ENCODE measurements around the gene ANKS1B.

The ANKS1B gene

DNA sequence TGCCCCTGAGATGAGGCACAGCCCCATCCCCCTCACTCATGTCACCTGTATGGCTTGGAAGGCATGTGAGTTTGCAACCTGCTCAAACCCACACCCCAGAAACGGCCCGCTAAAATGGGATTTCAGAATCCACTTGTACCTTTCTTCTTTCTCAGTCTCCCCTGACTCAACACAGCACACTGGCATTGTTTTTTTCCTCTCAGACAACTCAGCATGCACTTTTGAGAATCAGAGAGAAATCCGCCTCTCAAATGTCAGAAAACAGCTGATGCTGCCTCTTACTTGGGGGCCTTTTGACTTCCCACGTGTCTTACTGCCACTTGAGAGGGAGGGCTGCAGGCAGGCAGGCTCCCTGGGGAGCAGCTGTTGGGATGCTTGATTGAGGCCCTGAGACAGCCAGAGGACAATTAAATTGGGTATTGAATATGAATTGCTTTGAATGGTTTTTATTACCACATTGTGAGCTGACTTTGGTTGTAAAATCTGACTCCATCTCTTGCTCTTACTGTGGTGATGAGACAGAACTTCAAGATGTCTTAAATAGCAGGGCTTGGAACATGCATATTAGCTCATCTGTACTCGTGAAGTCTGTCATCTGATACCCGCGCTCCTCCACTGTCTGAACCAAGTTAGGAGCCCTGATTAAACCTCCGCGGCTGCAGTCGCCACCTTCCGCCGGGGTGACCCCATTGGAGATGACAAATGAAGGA lies 1243.0 kb downstream of the ANKS1B start:
- no peak for DNase-seq

DNA sequence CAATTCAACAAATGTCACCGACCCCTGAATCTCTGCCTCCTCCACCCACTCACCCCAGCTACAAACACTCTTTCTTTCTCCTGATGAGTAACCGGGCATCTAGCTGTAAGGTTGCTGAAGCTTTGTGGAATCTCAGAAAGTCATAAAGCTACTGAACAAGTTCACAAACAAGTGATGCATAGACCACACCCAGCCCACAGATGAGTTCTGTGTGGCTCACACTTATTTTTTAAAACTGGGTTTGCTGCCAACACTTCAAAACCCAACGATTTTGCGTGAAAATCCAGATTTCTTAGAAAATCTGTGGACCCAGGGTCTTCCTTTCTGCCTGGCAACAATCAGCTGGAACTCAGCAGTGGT lies 1243.6 kb downstream of the ANKS1B start:
- DNase-seq: no peak

DNA sequence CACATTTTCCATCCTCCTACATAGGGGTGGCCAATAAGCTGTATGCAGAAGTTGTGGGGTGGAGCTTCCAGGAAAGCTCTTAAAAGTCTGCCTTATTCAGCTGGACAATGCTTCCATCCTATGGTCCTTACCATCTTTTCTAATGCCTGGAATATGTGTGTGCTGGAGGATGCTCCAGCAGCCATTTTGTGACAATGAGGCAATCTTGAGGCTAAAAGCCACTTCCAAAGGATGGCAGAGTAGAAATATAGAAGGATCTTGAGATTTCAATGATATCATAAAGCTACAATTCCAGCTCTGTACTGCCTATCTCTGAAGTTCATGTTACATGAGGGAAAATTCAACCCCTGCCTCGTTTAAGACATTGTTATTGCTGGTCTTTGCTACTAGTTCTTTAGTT lies 1244.0 kb downstream of the ANKS1B start:
- DNase-seq: no peak

DNA sequence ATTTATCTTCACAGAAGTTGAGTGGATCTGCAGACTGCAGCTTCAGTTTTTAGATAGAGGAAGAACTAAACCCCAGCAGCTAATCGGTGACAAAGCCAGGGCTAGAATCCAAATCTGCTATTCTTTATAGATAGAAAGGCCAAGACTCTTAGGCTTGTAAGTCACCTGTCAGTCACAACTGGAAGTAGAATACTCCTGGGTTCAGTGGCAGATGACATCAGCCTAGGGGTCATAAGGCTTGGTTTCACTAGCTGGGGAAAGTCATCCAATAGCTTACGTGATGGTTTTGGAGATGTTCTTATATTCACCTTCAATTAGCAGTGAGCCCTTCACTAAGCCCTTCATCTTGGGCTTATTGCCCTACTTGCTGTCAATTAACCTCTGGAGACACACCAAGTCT lies 1246.2 kb downstream of the ANKS1B start:
- DNase-seq: no peak

DNA sequence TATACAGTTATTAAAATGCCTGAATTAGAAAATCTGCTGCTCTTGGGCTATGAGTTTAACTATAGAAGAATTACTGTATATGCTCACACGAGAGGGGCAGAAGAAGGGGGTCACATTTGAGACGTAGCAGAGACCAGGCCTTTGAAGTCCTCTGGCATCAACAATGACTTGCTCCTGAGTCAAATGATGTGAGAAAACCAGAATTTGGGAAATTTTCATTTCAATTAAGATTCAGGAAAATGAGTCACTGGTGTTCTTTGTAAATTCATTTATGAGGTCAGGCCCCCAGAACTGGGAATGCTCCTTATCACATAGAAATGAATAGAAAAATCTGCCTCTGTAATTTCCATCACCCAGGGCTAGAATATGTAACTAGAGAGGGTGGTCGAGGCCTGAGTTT lies 1246.7 kb downstream of the ANKS1B start:
- DNase-seq: no peak

DNA sequence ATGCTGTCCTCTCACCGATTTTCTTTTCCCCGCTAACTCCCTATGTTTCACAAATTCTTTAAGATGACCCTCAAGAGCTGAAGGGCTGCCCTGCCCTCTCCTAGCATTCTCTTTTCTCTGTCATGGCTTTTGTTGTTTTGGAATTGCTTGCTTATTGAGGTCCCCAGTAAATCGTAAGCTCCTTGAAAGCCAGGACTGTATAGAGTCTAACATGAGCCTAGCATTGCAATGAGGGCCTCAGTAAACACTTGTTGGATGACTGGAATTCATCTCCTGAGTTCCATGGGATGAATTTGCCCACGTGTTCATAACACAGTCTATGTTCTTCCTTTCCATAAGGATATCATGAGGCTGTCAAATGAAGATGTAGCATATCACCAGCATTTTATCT lies 1247.4 kb downstream of the ANKS1B start:
- no peak for DNase-seq

DNA sequence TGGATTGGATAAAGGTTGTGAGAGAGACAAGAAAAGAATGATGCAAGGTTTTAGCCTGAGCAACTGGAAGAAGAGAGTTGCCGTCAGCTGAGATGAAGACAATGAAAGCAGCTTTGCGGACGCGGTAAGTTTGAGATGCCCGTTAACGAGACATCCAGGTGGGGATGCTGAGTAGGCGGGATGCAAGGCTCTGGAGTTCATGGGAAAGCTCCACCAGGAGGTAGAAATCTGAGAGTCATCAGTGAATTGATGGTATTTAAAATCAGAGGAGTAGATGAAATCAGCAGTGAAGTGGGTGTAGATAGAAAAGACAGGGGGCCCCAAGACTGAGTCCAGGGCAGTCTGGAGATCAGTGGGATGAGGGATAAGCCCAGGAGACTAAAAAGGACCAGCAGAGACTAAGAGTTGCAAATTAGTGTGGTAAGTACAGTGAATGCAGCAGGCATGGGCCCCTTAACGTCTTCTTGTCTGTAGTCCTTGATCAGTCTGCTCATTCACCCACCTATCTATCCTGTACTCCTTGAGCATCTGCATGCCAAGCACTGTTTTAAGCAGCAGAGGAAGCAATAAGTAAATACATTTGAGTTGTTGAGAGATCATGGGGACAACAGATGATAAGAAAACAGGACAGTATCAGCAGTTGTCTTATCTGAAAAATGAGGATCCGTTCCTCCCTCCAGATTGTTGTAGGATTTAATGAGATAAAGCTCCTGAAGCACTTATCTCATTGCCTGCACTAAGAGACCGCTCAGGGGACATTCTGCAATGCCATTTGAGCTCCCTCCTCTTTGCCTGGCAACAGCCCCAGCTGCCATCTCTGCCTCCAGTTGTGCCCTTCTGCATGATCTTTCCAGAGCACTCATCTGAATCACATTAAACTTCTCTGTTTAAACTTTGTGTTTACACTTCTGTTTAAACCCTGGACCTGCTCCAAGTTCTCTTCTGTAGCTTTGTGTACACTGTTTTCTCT lies 1248.1 kb downstream of the ANKS1B start:
- DNase-seq: no peak

DNA sequence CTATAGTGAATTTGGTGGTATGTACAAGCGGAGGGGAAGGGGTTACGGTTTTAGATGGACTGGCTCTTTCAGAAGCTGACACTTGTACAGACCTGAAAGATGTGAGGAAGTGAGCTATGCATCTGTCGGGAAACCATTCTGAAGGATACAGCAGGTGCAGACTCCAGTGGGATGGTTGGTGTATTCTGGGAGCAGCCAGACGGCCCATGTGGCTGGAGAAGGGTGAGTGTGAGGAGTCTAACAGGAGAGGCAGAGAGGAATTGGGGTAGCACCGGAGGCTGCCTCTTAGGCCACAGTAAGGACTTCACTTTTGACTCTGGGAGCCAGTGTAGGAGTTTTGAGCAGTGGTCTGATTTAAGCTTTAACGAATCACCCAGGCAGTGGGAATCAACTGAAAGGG lies 1248.9 kb downstream of the ANKS1B start:
- no peak for DNase-seq

DNA sequence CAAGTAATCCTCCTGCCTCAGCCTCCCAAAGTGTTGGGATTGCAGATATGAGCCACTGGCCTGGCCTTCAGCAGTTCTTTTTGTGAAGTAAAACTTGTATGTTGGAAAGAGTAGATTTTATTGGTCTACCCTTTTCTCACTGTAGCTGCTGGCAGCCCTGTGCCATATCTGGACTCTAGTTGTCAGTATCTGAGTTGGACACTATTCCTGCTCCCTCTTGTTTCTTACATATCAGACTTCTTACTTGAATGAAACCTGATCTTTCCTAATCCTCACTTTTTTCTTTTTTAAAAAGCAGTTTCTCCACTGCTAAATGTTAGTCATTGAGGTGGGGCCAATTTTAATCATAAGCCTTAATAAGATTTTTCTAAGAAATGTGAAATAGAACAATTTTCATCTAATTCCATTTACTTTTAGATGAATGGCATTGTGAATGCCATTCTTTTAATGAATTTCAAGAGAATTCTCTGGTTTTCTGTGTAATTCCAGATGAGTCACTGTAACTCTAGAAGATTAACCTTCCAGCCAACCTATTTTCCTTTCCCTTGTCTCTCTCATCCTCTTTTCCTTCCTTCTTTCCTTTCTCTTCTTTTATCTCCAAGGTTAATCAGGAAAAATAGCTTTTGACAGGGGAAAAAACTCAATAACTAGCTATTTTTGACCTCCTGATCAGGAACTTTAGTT lies 1250.9 kb downstream of the ANKS1B start:
- DNase-seq: no peak

DNA sequence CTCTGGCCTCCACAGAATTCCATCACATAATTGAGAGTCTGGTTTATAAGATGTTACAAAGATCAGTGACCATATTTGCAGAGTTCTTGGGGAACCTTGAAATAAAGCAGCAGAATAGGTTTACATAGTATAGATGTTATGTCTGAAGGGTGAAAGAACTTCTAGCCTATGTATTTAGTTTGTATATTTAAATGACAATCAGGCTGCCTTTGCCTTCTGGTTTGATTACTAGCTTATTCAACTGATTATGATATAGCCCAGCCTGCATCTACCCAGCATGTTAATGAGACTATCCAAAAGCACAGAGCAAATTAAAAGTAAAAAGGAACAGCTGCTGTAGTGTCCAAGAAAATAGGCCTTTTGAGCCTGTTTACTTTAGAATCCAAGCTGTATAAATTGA lies 1254.3 kb downstream of the ANKS1B start:
- no peak for DNase-seq

DNA sequence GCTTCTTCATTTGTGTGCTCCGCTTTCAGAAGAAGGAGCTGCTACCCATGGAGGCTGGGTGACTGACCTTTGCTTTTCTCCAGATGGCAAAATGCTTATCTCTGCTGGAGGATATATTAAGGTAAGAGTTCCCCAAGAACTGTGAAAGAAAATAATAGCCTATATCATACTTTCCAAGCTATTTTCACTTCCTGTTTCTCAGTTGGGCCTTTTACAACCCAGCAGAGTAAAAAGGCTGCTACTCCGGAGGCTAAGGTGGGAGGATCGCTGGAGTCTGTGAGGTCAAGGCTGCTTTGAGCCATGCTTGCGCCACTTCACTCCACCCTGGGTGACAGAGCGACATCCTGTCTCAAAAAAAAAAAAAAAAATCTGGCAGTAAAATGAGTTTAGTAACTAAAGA lies 1257.5 kb downstream of the ANKS1B start:
- DNase-seq: no peak

DNA sequence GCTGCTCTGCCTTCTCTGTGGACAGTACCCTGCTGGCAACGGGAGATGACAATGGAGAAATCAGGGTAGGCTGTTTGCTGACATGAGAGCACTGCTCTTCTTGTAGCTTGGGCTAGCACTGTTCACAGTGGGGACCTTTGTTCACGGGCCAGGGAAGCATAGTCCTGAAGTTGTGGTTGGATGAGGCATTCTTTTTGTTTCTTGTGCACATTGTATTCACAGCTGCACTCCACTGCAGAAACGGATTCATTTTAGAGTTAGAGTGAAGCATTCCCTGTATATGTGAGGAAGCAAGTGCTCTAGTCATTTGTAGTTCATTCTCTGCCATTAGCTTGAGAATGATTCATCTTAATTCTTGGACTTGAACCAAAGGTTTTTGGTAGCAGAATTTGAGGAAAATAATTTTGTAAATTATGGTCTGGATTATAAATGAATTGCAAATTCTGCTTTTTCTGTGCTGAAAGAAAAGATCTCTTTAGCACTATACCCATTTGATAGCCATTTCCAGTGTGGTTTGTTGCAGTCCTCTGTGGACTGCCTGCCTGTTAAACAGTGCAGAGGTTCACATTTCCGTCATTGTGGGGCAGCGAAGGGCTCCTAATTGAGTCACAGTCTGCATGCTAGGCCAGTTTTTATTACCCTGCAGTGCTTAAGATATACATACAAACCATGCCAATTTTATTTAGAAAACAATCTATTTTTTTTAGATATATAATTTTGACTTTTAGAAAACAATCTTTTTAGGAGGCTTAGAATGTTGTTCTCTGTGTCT lies 1259.1 kb downstream of the ANKS1B start:
- peak in 1 of 2 experiments; percentile 32 for DNase-seq

DNA sequence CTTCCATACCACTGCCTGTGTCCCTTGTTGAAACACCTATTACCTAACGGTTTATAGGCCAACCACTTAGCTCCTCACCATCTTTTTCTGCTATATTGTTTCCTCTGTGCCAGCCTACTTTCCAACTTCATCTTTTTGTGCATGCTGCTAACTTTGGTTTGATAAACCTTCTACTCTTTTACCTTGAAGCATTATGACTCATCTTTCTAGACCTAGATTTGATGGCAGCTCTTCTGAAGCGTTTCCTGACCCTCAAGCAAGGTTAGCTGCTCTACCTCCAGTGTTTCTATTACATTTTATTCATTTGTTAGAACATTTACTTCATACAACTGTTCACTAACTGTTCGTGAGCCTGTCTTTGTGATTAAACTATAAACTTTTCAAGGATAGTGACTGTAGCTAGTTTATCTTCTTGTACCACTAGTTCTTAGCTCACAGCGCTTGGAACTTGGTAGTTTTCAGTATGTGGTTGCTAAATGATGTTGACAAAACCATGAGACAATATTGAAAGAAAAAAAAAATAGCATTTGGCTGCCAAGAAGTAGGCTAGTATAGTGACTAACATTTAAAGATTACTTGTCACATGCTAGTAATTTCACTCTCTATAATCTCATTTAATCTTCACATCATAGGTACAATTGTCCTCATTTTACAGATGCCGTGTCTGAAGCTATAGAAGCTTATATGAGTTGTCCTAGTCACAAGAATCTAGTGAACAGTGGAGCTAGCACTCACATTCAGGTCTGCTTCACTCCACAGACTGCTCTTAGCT lies 1260.2 kb downstream of the ANKS1B start:
- no peak for DNase-seq

DNA sequence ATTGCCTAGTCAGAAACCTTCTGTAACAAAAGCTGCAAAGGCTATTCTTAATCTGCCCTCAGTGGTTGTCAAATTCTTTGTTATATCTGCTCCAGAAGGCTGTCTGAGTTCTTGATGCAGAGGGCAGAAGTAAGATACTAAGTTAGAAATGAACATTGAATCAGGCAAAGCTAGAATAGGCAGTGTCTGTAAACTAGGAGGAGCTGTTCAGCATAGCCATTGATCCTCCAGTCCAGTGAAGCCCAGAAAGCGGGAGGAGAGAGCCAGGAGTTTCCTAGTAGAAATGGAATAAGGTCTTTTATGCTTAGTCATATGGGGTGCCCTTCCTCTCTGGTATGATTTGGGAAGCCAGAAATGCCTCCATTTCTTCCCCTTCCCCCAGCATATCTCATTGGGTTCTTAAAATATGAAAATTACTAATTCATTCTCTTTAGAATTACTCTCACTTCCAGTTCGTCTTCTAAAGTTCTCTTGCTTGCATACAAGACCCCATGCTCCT lies 1263.5 kb downstream of the ANKS1B start:
- DNase-seq: no peak

DNA sequence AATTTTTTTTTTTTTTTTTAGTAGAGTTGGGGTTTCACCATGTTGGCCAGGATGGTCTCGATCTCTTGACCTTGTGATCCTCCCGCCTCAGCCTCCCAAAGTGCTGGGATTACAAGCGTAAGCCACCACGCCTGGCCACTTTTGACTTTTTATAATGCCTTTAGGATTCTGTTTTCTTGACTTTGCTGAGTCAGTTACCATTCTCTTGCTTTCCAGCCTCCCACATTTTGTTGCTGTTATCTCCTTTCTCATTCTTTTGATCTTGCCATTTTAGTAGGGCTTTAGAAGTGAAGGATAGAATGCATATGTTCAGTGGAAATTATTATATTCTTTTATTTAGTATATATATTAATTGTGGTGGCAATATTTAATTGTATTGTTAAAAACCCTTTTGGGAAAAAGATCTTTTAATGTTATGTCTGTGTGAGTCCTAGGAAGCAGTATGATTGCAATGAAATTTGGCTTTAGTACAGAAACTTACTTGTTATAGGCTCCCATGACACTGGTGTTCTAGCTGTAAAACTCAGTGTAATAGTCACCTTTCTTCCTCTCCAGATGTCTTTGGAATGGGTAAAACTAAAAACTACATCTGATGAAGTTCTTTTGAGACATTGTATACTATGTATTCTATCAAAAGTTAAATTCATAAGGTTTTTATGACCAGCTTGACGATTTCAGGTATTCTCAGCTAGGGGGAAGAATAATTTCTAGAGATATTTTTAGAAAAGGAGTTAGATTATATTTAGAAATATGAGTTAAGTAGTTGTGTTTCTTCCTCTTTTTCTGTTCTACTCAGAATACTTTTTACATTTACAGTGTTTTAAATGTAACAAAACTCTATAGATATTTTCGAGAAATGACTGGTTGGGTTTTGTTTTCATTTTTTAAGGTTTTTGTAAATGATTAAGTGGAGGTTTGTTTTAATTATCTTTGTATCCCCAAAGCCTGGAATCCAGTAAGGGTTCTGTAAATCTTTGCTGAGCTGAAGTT lies 1264.9 kb downstream of the ANKS1B start:
- no peak for DNase-seq

DNA sequence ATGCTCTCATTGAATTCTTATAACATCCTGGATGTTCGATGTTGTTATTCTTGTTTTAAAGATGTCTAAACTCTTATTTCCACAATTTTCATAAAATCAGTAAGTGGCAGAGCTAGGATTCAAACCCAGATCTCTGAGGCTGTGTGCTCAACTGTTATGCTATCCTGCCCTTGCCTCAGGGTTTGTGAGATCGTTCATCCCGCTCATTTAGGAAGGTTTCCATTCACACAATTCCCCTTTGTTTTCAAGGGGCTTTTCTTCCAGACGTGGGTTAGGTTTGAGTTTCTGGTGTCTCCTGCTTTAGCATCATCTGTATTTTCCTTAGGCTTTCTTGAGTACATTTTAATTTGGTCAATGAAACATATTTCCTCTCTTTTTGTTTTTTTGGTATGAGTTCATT lies 1270.3 kb downstream of the ANKS1B start:
- DNase-seq: no peak

DNA sequence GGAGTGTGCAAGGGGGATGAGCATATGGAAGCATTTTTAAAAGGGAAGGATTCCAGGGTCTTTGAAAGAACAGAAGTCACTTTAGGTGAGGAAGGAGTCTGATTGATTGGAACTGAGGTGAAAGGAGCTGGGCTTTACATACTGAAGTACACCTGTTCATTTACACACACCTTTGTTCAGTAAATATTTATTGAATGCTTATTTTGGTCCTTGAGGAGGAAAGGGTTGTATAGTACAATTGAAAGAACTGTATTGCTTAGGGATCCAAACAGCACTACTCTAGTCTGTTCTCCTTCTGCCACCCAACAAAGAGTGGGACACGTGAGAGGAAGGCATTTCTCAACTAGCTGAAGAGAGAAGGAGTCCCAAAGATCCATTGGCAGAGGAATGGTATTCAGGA lies 1275.7 kb downstream of the ANKS1B start:
- DNase-seq: no peak

DNA sequence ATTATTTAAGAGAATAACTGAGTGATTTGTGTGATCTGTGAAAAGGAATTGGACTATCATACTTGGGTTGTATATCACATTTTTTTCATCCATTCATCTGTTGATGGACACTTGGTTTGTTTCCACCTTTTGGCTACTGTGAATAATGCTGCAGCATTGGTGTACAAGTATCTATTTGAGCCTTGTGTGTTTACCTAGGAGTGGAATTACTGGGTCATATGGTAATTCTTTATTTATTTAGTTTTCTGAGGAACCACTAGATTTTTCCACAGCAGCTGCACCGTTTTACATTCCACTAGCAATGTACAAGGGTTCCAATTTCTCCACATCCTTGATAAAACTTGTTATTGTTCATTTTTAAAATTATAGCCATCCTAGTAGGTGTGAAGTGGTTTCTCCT lies 1283.6 kb downstream of the ANKS1B start:
- DNase-seq: no peak

DNA sequence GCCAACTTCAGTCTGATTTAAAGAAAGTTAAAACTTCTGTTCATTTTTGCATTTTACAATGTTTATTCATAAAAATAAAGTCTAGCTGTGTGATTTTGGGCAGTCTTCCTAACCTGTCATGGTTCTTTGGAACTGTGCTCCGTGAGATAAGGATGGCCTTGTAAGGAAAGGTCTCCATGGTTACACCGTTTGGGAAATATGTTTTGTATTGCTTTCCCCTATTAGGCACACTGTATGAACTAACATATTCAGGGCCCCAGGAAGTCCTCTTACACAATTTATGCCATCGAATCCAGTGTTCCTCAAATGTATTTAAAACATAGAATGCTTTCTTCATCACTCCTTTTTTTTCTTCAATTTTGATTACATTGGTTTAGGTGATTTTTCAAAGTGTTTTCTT lies 1285.2 kb downstream of the ANKS1B start:
- no peak for DNase-seq

DNA sequence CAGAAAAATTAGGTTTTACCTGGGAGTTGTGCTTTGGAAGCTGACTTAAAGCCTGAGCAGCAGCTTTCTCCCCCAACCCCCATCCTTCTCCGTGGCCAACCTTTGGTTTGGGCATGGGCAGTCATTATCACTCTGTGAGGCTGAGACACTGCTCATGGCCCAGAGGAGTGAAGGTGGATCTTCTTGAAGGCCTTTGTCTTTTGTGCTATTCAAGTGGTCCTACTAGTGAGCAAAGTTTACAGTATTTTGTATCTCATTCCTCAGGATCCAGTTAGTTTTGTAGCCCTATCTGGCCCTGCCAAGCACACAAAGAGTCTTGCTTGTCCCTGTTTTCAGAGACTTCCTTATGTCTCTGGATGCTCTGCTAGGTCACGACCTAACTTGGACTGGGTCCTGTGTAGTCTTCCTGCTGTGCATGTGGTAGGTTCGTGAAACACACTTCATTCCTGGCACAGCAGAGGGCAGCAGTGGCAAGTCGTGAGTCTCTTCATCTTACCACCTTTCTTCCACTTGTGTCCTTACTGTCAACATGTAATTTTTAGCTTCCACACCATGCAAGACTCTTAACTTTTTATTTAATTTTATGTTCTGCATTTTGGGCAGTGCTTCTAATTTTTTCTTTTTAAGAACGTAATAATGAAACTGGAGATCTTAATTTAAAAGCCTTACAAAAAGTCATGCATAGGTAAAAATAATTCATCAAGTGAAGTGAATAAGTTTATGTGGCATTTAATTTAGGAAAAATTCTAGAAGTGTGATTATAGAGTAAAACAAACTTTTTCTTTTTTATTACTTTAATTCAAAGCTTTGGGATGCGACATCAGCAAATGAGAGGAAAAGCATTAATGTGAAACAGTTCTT lies 1285.9 kb downstream of the ANKS1B start:
- DNase-seq: peak in 1 of 2 experiments; percentile 27

Data from NCI-H1930 (cell line).